ENCODE data around the gene SKAP1. TPM values are rescaled to one million over a fixed set of nuclear protein-coding genes. Genes with fewer than 3 reads are reported as not detected.

Gene SKAP1
- total RNA-seq, 1 experiment from 2014 or later = 0.31 TPM

GRCh38 chr17:48102043-48102750, 327.8 kb downstream of the SKAP1 start:
- peak overlapping the region; percentile 89; the same call in 1 of the 2 replicates for H3K4me3 ChIP-seq
- H3K4me2 ChIP-seq = peak overlapping the region; percentile 79
- peaks cover 36% of the 10 kb centered on the region for H3K79me2 ChIP-seq (ENCODE audit: low read depth)
- H3K27ac ChIP-seq = no peak overlapping the region
- ChIA-PET POLR2A (ENCODE audit: unreplicated experiment) (no interaction called here), CTCF (no interaction called here)
- no peak for DNase-seq
- H3K27me3 ChIP-seq (ENCODE audit: insufficient read depth, low read depth) = no peaks in the 10 kb centered on the region
- H3K4me1 ChIP-seq (replicated peaks; ENCODE audit: insufficient read depth) = peaks cover 25% of the 10 kb centered on the region
- TF ChIP-seq EZH2 (IDR thresholded peaks at IDR 0.05; ENCODE audit: low read depth) (no peak), CTCF (conservative IDR thresholded peaks at IDR 0.05) (no peak)
- H3F3A ChIP-seq (ENCODE audit: insufficient read depth, low read depth) = peaks cover 51% of the 10 kb centered on the region
- H2AFZ ChIP-seq = no peak overlapping the region
- peaks cover 25% of the 10 kb centered on the region for H4K20me1 ChIP-seq (ENCODE audit: insufficient read depth)
- BruUV-seq (replicated peaks) = TSS peak; percentile 63
- no peaks in the 10 kb centered on the region for H3K36me3 ChIP-seq (ENCODE audit: low read depth)
- H3K9me3 ChIP-seq (ENCODE audit: insufficient read depth, low read depth) = 0 out of 2 replicates have a peak, but pooled peaks cover 4% of the 10 kb centered on the region
- intact Hi-C loops (cut with micrococcal nuclease; ENCODE audit: unreplicated experiment) = loop anchor here (5.0 kb wide), 1 partner anchor 55 kb away; the partner anchor contains the start of gene NFE2L1
- no peaks in the 10 kb centered on the region for H3K9me2 ChIP-seq (ENCODE audit: insufficient read depth)

GRCh38 chr17:48101012-48101720, 328.8 kb downstream of the SKAP1 start, which contains the start of gene CBX1:
Gene CBX1, minus strand, starts transcription at chr17:48101478. Its CDS starts 24,474 bp downstream, at chr17:48077004.
- POLR2A ChIA-PET (ENCODE audit: unreplicated experiment) = interaction anchor here (0.6 to 0.7 kb wide), 3 partner anchors 51 to 803 kb away, joined by 3 to 6 read pairs (median 4); no protein-coding TSS in a partner anchor
- H3K4me2 ChIP-seq = peak within 1 kb of the TSS; percentile 79
- peak within 1 kb of the TSS; percentile 89 for H3K4me3 ChIP-seq
- H3K9me2 ChIP-seq (ENCODE audit: insufficient read depth) = no peaks in the 10 kb centered on the region
- BruUV-seq (replicated peaks) = no TSS peak
- H3K36me3 ChIP-seq (ENCODE audit: low read depth) = no peaks in the 10 kb centered on the region
- no peaks in the 10 kb centered on the region for H3K27me3 ChIP-seq (ENCODE audit: insufficient read depth, low read depth)
- TF ChIP-seq CTCF (conservative IDR thresholded peaks at IDR 0.05) (no peak), EZH2 (IDR thresholded peaks at IDR 0.05; ENCODE audit: low read depth) (no peak)
- intact Hi-C loops (cut with micrococcal nuclease; ENCODE audit: unreplicated experiment) = loop anchor here (5.0 kb wide), 1 partner anchor 54 kb away; the partner anchor contains the start of gene NFE2L1
- CTCF ChIA-PET = interaction anchor here (0.6 kb wide), 1 partner anchor 18 kb away, joined by 7 read pairs; no protein-coding TSS in a partner anchor
- peak within 1 kb of the TSS; percentile 71 for H3K27ac ChIP-seq
- H4K20me1 ChIP-seq (ENCODE audit: insufficient read depth) = peaks cover 35% of the 10 kb centered on the region
- peaks cover 47% of the 10 kb centered on the region for H3K79me2 ChIP-seq (ENCODE audit: low read depth)
- peak within 1 kb of the TSS; percentile 95 for H2AFZ ChIP-seq
- peak; percentile 83 to 94 for DNase-seq
- H3F3A ChIP-seq (ENCODE audit: insufficient read depth, low read depth) = peaks cover 44% of the 10 kb centered on the region
- peaks cover 25% of the 10 kb centered on the region for H3K4me1 ChIP-seq (replicated peaks; ENCODE audit: insufficient read depth)
- H3K9me3 ChIP-seq (ENCODE audit: insufficient read depth, low read depth) = 0 out of 2 replicates have a peak, but pooled peaks cover 4% of the 10 kb centered on the region

- H2AFZ ChIP-seq = peak overlapping the region; percentile 95
- H3F3A ChIP-seq (ENCODE audit: insufficient read depth, low read depth) = peaks cover 44% of the 10 kb centered on the region
- H3K4me3 ChIP-seq = peak overlapping the region; percentile 89
- H3K79me2 ChIP-seq (ENCODE audit: low read depth) = peaks cover 52% of the 10 kb centered on the region
- H3K36me3 ChIP-seq (ENCODE audit: low read depth) = 0 out of 2 replicates have a peak, but pooled peaks cover under 1% of the 10 kb centered on the region
- POLR2A ChIA-PET (ENCODE audit: unreplicated experiment) = interaction anchor here (0.6 to 1.0 kb wide), 4 partner anchors 10 to 804 kb away, joined by 3 to 6 read pairs (median 4); no protein-coding TSS in a partner anchor
- H3K9me2 ChIP-seq (ENCODE audit: insufficient read depth) = no peaks in the 10 kb centered on the region
- DNase-seq = peak; percentile 73 to 77
- H3K9me3 ChIP-seq (ENCODE audit: insufficient read depth, low read depth) = 0 out of 2 replicates have a peak, but pooled peaks cover 4% of the 10 kb centered on the region
- intact Hi-C loops (cut with micrococcal nuclease; ENCODE audit: unreplicated experiment) = loop anchor here (5.0 kb wide), 1 partner anchor 53 kb away; the partner anchor contains the start of gene NFE2L1
- BruUV-seq (replicated peaks) = no TSS peak
- TF ChIP-seq EZH2 (IDR thresholded peaks at IDR 0.05; ENCODE audit: low read depth) = no peak
- no peak for TF ChIP-seq CTCF (conservative IDR thresholded peaks at IDR 0.05)
- CTCF ChIA-PET = interaction anchor here (0.6 kb wide), 1 partner anchor 18 kb away, joined by 7 read pairs; no protein-coding TSS in a partner anchor
- H4K20me1 ChIP-seq (ENCODE audit: insufficient read depth) = peaks cover 41% of the 10 kb centered on the region
- H3K4me2 ChIP-seq = peak overlapping the region; percentile 79
- no peaks in the 10 kb centered on the region for H3K27me3 ChIP-seq (ENCODE audit: insufficient read depth, low read depth)
- peak overlapping the region; percentile 71 for H3K27ac ChIP-seq
- peaks cover 25% of the 10 kb centered on the region for H3K4me1 ChIP-seq (replicated peaks; ENCODE audit: insufficient read depth)
Measured at GRCh38 chr17:48100591-48101011, 329.4 kb downstream of the SKAP1 start.
